T-helper 2 cell (primary cell): Measurements from ENCODE around the gene SFN.
"Not testable (repeated sequence)": the region's sequence is repeated elsewhere in the genome, so short reads cannot be mapped to it uniquely, and the experiment has no call there.

Experiments
- DNase-seq, 5 experiments: peaks; one replicate each; pipeline versions ENCODE4 v3.0.0 to v3.0.0-alpha.2; 2012 to 2022

SFN gene

GRCh38 chr1:26873097-26873496 is 10.1 kb downstream of the SFN start:
- DNase-seq, result not testable (repeated sequence)

GRCh38 chr1:26874896-26875295 is 11.9 kb downstream of the SFN start:
- no peak for DNase-seq

- DNase-seq, result no peak
Observed at GRCh38 chr1:26877326-26877725, 14.4 kb downstream of the SFN start.

GRCh38 chr1:26879793-26880192 is 16.8 kb downstream of the SFN start:
- no peak for DNase-seq

GRCh38 chr1:26881611-26882010 is 18.7 kb downstream of the SFN start:
- DNase-seq, result not testable (repeated sequence)

- DNase-seq, result no peak
Observed at GRCh38 chr1:26882696-26883463, 19.9 kb downstream of the SFN start.

GRCh38 chr1:26887125-26887524 is 24.2 kb downstream of the SFN start:
- DNase-seq, result peak in 1 of 5 experiments; percentile 42

- no peak for DNase-seq
Observed at GRCh38 chr1:26888231-26888630, 25.3 kb downstream of the SFN start.

- peak; percentile 51 to 91 (median 63) for DNase-seq
Observed at GRCh38 chr1:26889551-26890466, 26.9 kb downstream of the SFN start, which contains the start of gene GPN2. Gene GPN2, minus strand, starts transcription at chr1:26890283. Its CDS starts 187 bp downstream, at chr1:26890096.

GRCh38 chr1:26890467-26890796 is 27.5 kb downstream of the SFN start:
- DNase-seq, result peak in 1 of 5 experiments; percentile 6

- no peak for DNase-seq
Observed at GRCh38 chr1:26894263-26894662, 31.3 kb downstream of the SFN start.

- no peak for DNase-seq
Observed at GRCh38 chr1:26897351-26897750, 34.4 kb downstream of the SFN start.

GRCh38 chr1:26900001-26900814 is 37.3 kb downstream of the SFN start, which contains the start of gene GPATCH3:
Gene GPATCH3, minus strand, starts transcription at chr1:26900467. Its CDS starts 25 bp downstream, at chr1:26900442.
- DNase-seq, result peak; percentile 67 to 91 (median 79)

- peak in 1 of 5 experiments; percentile 9 for DNase-seq
Observed at GRCh38 chr1:26900815-26901511, 38.0 kb downstream of the SFN start.

GRCh38 chr1:26907071-26907917 is 44.3 kb downstream of the SFN start:
- no peak for DNase-seq

GRCh38 chr1:26909951-26910342 is 47.0 kb downstream of the SFN start:
- DNase-seq, result no peak

- DNase-seq, result no peak
Observed at GRCh38 chr1:26910343-26911160, 47.6 kb downstream of the SFN start.

- DNase-seq, result no peak
Observed at GRCh38 chr1:26911399-26912146, 48.6 kb downstream of the SFN start.

GRCh38 chr1:26912147-26912490 is 49.2 kb downstream of the SFN start:
- DNase-seq, result no peak

- DNase-seq, result no peak
Observed at GRCh38 chr1:26913389-26913753, 50.4 kb downstream of the SFN start.
